Smooth muscle cell (in vitro differentiated cells): ENCODE results near the gene PARP12. TPM values are rescaled to one million over a fixed set of nuclear protein-coding genes. Genes with fewer than 3 reads are reported as not detected.

Experiments
- DNase-seq: peaks from one replicate; lab custom pipeline; 2025; ENCODE audit not compliant: unreplicated experiment; lab: John Stamatoyannopoulos, UW
- H2AFZ ChIP-seq: fragments of 200-600 bp; sonication (generic); 2 replicates; pipeline ENCODE4 v1.6.0; 2016; ENCODE audit warnings: antibody characterized with exemption, low read depth, mild to moderate bottlenecking
- H3F3A ChIP-seq: fragments of 200-600 bp; sonication (generic); 2 replicates; pipeline ENCODE4 v1.6.0; 2017; ENCODE audit warnings: antibody characterized with exemption, low read depth
- H3K27ac ChIP-seq: fragments of 200-600 bp; sonication (generic); 2 replicates; pipeline ENCODE4 v1.5.1; 2016; ENCODE audit warnings: low read depth, mild to moderate bottlenecking
- H3K27me3 ChIP-seq: fragments of 200-600 bp; sonication (generic); 2 replicates; pipeline ENCODE4 v1.6.1; 2016; ENCODE audit warnings: low read depth, mild to moderate bottlenecking
- H3K36me3 ChIP-seq: fragments of 200-600 bp; sonication (generic); 2 replicates; pipeline ENCODE4 v1.5.1; 2016; ENCODE audit warnings: low read depth
- H3K4me1 ChIP-seq: fragments of 200-600 bp; sonication (generic); 2 replicates; pipeline ENCODE4 v1.5.1; 2016; ENCODE audit warnings: low read depth
- H3K4me2 ChIP-seq: fragments of 200-600 bp; sonication (generic); 2 replicates; pipeline ENCODE4 v1.6.0; 2016; ENCODE audit warnings: mild to moderate bottlenecking
- H3K4me3 ChIP-seq: fragments of 200-600 bp; sonication (generic); 2 replicates; pipeline ENCODE4 v1.5.1; 2016; ENCODE audit warnings: mild to moderate bottlenecking
- H3K79me2 ChIP-seq: fragments of 200-600 bp; sonication (generic); 2 replicates; pipeline ENCODE4 v1.6.0; 2016; ENCODE audit warnings: low read depth, mild to moderate bottlenecking
- H3K9ac ChIP-seq: fragments of 200-600 bp; sonication (generic); 2 replicates; pipeline ENCODE4 v1.6.0; 2016; ENCODE audit warnings: low read depth
- H3K9me3 ChIP-seq: fragments of 200-600 bp; sonication (generic); replicated peaks from 2 replicates; pipeline ENCODE4 v1.5.1; 2016; ENCODE audit warnings: low read depth
- H4K20me1 ChIP-seq: fragments of 200-600 bp; sonication (generic); 2 replicates; pipeline ENCODE4 v1.6.0; 2016; ENCODE audit warnings: low read depth
- WGBS: methylation state at CpG from one replicate; pipeline ENCODE4 v1.1.7; 2016; ENCODE audit warnings: low lambda C conversion rate; 5-methylcytosine and 5-hydroxymethylcytosine counted together
- polyA plus RNA-seq: library from polyadenylated mRNA; unstranded; fragments of >200 nt; fragmentation: Nextera tagmentation; extraction: Ambion mirVana; gene quantifications from 2 replicates; pipeline ENCODE4 v1.2.1, GENCODE V29; 2016
- total RNA-seq: library from RNA; depleted of rRNA; stranded (reverse); fragments of >200 nt; gene quantifications from 2 replicates; pipeline ENCODE4 v1.2.3, GENCODE V29; 2014
- TF ChIP-seq, protein P1 (sequence below): fragments of 200-600 bp; sonication (generic); IDR thresholded peaks from 2 replicates; pipeline ENCODE4 v1.5.1; 2017; ENCODE audit warnings: borderline replicate concordance, mild to moderate bottlenecking, antibody characterized with exemption; ENCODE audit not compliant: insufficient read depth, poor library complexity, severe bottlenecking

Gene PARP12
- total and polyA plus RNA-seq, 2 experiments from 2014 or later: 1.4 to 2.4 TPM

DNA sequence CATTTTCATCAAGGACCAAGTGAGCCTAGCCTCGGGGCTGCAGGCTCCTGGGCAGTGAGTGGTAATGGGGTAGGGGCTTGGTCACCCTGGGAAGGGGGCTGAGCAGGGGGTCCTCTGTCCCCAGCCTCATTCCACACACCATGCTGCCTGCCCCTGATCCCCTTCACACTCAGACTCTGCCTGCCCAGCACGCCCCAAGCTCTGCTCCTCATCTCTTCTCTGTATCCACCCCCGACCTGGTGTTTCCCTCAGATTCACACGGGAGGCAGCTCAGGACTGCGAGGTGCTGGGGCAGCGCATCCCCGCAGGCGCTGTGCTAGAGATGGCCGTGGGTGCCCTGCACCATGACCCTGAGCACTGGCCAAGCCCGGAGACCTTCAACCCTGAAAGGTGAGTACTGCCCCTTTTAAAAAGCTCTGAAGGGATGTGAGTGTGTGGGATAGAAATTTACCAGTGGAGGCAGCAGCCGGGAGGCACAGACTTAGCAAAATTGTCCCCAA is 47.2 kb downstream of the PARP12 start:
- Histone ChIP-seq H3K4me3 (no peak overlapping the region), H3K4me1 (no peaks in the 10 kb centered on the region), H2AFZ (no peak overlapping the region), H3K27ac (no peak overlapping the region), H3K27me3 (peaks cover 32% of the 10 kb centered on the region), H3K9me3 (no peaks in the 10 kb centered on the region), H3K36me3 (no peaks in the 10 kb centered on the region), H3K4me2 (no peak overlapping the region), H3F3A (no peaks in the 10 kb centered on the region), H3K79me2 (no peaks in the 10 kb centered on the region), H3K9ac (no peak overlapping the region), H4K20me1 (no peaks in the 10 kb centered on the region)
- TF ChIP-seq, protein P1, sequence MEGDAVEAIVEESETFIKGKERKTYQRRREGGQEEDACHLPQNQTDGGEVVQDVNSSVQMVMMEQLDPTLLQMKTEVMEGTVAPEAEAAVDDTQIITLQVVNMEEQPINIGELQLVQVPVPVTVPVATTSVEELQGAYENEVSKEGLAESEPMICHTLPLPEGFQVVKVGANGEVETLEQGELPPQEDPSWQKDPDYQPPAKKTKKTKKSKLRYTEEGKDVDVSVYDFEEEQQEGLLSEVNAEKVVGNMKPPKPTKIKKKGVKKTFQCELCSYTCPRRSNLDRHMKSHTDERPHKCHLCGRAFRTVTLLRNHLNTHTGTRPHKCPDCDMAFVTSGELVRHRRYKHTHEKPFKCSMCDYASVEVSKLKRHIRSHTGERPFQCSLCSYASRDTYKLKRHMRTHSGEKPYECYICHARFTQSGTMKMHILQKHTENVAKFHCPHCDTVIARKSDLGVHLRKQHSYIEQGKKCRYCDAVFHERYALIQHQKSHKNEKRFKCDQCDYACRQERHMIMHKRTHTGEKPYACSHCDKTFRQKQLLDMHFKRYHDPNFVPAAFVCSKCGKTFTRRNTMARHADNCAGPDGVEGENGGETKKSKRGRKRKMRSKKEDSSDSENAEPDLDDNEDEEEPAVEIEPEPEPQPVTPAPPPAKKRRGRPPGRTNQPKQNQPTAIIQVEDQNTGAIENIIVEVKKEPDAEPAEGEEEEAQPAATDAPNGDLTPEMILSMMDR: no peak
- DNase-seq: no peak
- 93% methylated on average over 11 of the region's 11 CpGs for WGBS

DNA sequence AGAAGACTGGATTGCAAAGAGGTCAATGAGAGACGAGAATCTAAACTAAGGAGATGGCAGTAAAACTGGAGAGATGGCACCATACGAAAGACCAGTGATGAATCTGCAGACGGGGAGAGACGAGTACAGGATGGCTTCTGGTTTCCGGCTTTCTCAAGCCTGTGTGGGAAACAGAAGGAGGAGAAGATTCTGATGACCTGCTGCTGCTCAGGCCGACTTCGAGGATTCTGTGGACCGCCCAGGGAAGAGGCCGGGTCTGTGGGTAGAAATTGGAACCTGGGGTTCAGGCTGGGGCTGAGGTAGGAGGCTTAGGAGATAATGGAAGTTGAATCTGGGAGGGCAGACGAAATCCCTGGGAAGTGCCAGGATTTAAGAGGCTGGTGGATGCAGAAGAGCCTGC is 48.6 kb downstream of the PARP12 start:
- H3K9ac ChIP-seq: no peak overlapping the region
- no peak overlapping the region for H2AFZ ChIP-seq
- H3F3A ChIP-seq: no peaks in the 10 kb centered on the region
- no peak for DNase-seq
- H3K27ac ChIP-seq: no peak overlapping the region
- no peaks in the 10 kb centered on the region for H3K79me2 ChIP-seq
- H4K20me1 ChIP-seq: no peaks in the 10 kb centered on the region
- no peak overlapping the region for H3K4me3 ChIP-seq
- H3K4me1 ChIP-seq: no peaks in the 10 kb centered on the region
- TF ChIP-seq, protein P1: no peak
- 92% methylated on average over 10 of the region's 10 CpGs for WGBS
- H3K27me3 ChIP-seq: peaks cover 32% of the 10 kb centered on the region
- no peak overlapping the region for H3K4me2 ChIP-seq
- H3K36me3 ChIP-seq: no peaks in the 10 kb centered on the region
- H3K9me3 ChIP-seq: no peaks in the 10 kb centered on the region

DNA sequence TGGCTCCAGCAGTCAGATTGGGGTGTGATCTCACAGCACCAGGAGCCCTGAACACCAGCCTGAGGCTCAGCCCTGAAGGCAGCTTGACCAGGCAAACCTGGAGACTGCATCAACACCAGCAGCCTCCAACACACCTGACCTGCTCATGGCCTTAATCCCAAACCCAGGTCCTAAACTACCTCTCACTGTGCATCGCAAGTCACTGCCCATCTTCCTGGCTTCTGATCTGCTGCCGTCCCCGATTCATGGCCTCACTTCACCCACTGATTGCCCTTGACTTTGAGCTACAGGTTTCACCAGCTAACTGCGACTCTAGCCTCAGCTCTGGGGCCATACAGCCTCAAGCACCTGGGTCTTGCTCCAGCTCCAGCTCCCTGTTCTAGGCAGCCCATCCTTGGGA is 49.1 kb downstream of the PARP12 start:
- Histone ChIP-seq H3K4me3 (no peak overlapping the region), H3F3A (no peaks in the 10 kb centered on the region), H3K36me3 (no peaks in the 10 kb centered on the region), H3K9ac (no peak overlapping the region), H3K4me2 (no peak overlapping the region), H4K20me1 (no peaks in the 10 kb centered on the region), H3K9me3 (no peaks in the 10 kb centered on the region), H3K79me2 (no peaks in the 10 kb centered on the region), H3K27ac (no peak overlapping the region), H2AFZ (no peak overlapping the region), H3K4me1 (no peaks in the 10 kb centered on the region), H3K27me3 (peaks cover 32% of the 10 kb centered on the region)
- WGBS: 97% methylated on average over 4 of the region's 4 CpGs
- TF ChIP-seq, protein P1: no peak
- no peak for DNase-seq

DNA sequence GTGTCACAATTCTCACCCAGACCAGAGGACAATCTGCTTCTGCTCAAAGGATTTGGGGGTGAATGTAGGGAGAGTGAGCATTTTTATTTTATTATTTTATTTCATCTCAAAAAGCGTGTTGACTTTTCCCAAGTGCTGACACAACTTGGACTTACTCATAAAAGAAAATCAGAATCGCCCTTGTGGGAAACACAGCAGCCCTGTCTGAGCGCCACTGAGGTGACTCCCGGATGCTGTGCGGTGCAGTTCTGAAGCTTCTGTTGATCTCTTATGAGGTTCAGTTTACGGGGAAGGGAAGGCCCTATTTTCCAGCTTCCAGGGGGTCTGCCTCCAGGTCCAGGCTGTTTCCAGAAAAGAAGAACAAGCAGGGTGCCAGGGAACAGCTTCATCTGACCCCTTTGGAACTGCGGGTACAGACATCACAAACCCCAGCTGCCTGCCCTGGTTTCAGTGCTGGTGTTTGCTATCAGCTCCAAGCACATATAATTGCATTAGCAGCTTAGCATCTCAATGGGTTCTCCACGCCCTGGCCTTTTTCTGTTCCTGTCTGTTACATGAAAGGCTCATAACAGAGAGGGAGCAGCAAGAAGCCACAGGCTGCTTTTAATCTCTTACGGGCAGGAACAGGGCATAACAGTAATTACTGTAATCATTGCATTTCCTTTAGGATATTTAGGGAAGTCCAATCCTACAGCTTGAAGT is 52.4 kb downstream of the PARP12 start:
- H3K79me2 ChIP-seq: no peaks in the 10 kb centered on the region
- 73% methylated on average over 9 of the region's 9 CpGs for WGBS
- no peaks in the 10 kb centered on the region for H4K20me1 ChIP-seq
- H3K9ac ChIP-seq: no peak overlapping the region
- no peaks in the 10 kb centered on the region for H3F3A ChIP-seq
- no peaks in the 10 kb centered on the region for H3K4me1 ChIP-seq
- peaks cover 32% of the 10 kb centered on the region for H3K27me3 ChIP-seq
- no peak overlapping the region for H3K27ac ChIP-seq
- no peak overlapping the region for H3K4me3 ChIP-seq
- H2AFZ ChIP-seq: no peak overlapping the region
- no peaks in the 10 kb centered on the region for H3K36me3 ChIP-seq
- no peak for DNase-seq
- H3K9me3 ChIP-seq: no peaks in the 10 kb centered on the region
- TF ChIP-seq, protein P1: no peak
- H3K4me2 ChIP-seq: no peak overlapping the region
